Endothelial cell (in vitro differentiated cells): ENCODE results near the gene NAT8L. TPM values are rescaled to one million over a fixed set of nuclear protein-coding genes. Genes with fewer than 3 reads are reported as not detected.

Experiments
- DNase-seq: peaks from one replicate; pipeline ENCODE4 v3.0.0; 2021; ENCODE audit warnings: low spot score
- H3K27ac Mint-ChIP-seq: one replicate; pipeline ENCODE4 v1.8.0; 2021; ENCODE audit warnings: mixed read lengths, inconsistent platforms; ENCODE audit not compliant: unreplicated experiment
- H3K27me3 Mint-ChIP-seq: one replicate; pipeline ENCODE4 v1.8.0; 2021; ENCODE audit warnings: mild to moderate bottlenecking, moderate library complexity, mixed read lengths, inconsistent platforms; ENCODE audit not compliant: unreplicated experiment
- H3K36me3 Mint-ChIP-seq: one replicate; pipeline ENCODE4 v1.8.0; 2021; ENCODE audit warnings: mild to moderate bottlenecking, low read depth, mixed read lengths, inconsistent platforms; ENCODE audit not compliant: unreplicated experiment
- H3K4me1 Mint-ChIP-seq: one replicate; pipeline ENCODE4 v1.8.0; 2021; ENCODE audit warnings: mild to moderate bottlenecking, mixed read lengths, inconsistent platforms; ENCODE audit not compliant: unreplicated experiment
- H3K4me3 Mint-ChIP-seq: one replicate; pipeline ENCODE4 v1.8.0; 2021; ENCODE audit warnings: mild to moderate bottlenecking, mixed read lengths, inconsistent platforms; ENCODE audit not compliant: unreplicated experiment
- H3K9me3 Mint-ChIP-seq: one replicate; pipeline ENCODE4 v1.8.0; 2021; ENCODE audit warnings: mixed read lengths, inconsistent platforms; ENCODE audit not compliant: unreplicated experiment
- CTCF ChIP-seq: fragments of 200-600 bp; sonication (generic); IDR thresholded peaks from one replicate; pipeline ENCODE4 v1.5.0; 2021; ENCODE audit warnings: antibody characterized with exemption; ENCODE audit not compliant: unreplicated experiment
- total RNA-seq: library from RNA; stranded (reverse); fragmentation: NEBNext Ultra II Directional; extraction: Animal tissue kit (Norgen Biotek cat#: 25700); gene quantifications from one replicate; pipeline ENCODE4 v1.2.1, GENCODE V29; 2021; ENCODE audit not compliant: unreplicated experiment

The NAT8L gene
- total RNA-seq, 1 donor from 2014 or later = 0.36 TPM

- Mint-ChIP-seq H3K27me3 (peaks cover 6% of the 10 kb centered on the region), H3K36me3 (peaks cover 7% of the 10 kb centered on the region), H3K4me1 (no peaks in the 10 kb centered on the region), H3K9me3 (no peaks in the 10 kb centered on the region), H3K4me3 (no peak overlapping the region), H3K27ac (no peak overlapping the region)
- DNase-seq = no peak
- no peak for TF ChIP-seq CTCF
Observed at GRCh38 chr4:2080429-2081300, 21.5 kb downstream of the NAT8L start.

GRCh38 chr4:2081540-2081939 lies 22.4 kb downstream of the NAT8L start:
- Mint-ChIP-seq H3K4me3 (no peak overlapping the region), H3K9me3 (no peaks in the 10 kb centered on the region), H3K36me3 (peaks cover 11% of the 10 kb centered on the region), H3K27ac (no peak overlapping the region), H3K4me1 (no peaks in the 10 kb centered on the region), H3K27me3 (peaks cover 6% of the 10 kb centered on the region)
- TF ChIP-seq CTCF = no peak
- DNase-seq = no peak

- H3K27ac Mint-ChIP-seq = no peak overlapping the region
- TF ChIP-seq CTCF = no peak
- peak; percentile 1 for DNase-seq
- H3K36me3 Mint-ChIP-seq = peaks cover 11% of the 10 kb centered on the region
- no peaks in the 10 kb centered on the region for H3K4me1 Mint-ChIP-seq
- H3K4me3 Mint-ChIP-seq = no peak overlapping the region
- peaks cover 6% of the 10 kb centered on the region for H3K27me3 Mint-ChIP-seq
- H3K9me3 Mint-ChIP-seq = no peaks in the 10 kb centered on the region
Observed at GRCh38 chr4:2082118-2082517, 23.0 kb downstream of the NAT8L start.

- peak; percentile 1 for DNase-seq
- no peak for TF ChIP-seq CTCF
- H3K9me3 Mint-ChIP-seq = no peaks in the 10 kb centered on the region
- H3K27me3 Mint-ChIP-seq = peaks cover 6% of the 10 kb centered on the region
- H3K27ac Mint-ChIP-seq = no peak overlapping the region
- H3K4me3 Mint-ChIP-seq = no peak overlapping the region
- H3K36me3 Mint-ChIP-seq = peaks cover 11% of the 10 kb centered on the region
- no peaks in the 10 kb centered on the region for H3K4me1 Mint-ChIP-seq
Observed at GRCh38 chr4:2082627-2083026, 23.5 kb downstream of the NAT8L start.

- Mint-ChIP-seq H3K36me3 (peaks cover 11% of the 10 kb centered on the region), H3K27ac (no peak overlapping the region), H3K4me1 (no peaks in the 10 kb centered on the region), H3K27me3 (peaks cover 6% of the 10 kb centered on the region), H3K9me3 (no peaks in the 10 kb centered on the region), H3K4me3 (peak overlapping the region; percentile 24)
- no peak for DNase-seq
- no peak for TF ChIP-seq CTCF
Observed at GRCh38 chr4:2083116-2083825, 24.1 kb downstream of the NAT8L start.
